Measurements from ENCODE around the gene PCSK5. TPM values are rescaled to one million over a fixed set of nuclear protein-coding genes. Genes with fewer than 3 reads are reported as not detected.

The PCSK5 gene
- total RNA-seq, 2 donors from 2014 or later: 2.4 to 32.2 TPM

GRCh38 chr9:76390656-76391055 lies 500.2 kb downstream of the PCSK5 start:
- no peak for DNase-seq (ENCODE audit: low spot score)
- intact Hi-C loops (cut with DNase I): loop anchor here (10.0 kb wide), 1 partner anchor 496 kb away; the partner anchor contains the start of gene PCSK5
- no peaks in the 10 kb centered on the region for H3K27me3 ChIP-seq (replicated peaks; ENCODE audit: insufficient read depth)
- H3K4me1 ChIP-seq (replicated peaks): no peaks in the 10 kb centered on the region
- no peak overlapping the region for H3K27ac ChIP-seq
- no peaks in the 10 kb centered on the region for H3K9me3 ChIP-seq
- no peaks in the 10 kb centered on the region for H3K36me3 ChIP-seq
- WGBS: 67% methylated on average over 1 of the region's 1 CpG
- no peak for TF ChIP-seq POLR2A (IDR thresholded peaks at IDR 0.05)
- TF ChIP-seq CTCF (IDR thresholded peaks at IDR 0.05): no peak
- no peak for TF ChIP-seq POLR2AphosphoS5 (IDR thresholded peaks at IDR 0.05)
- H3K4me3 ChIP-seq: no peak overlapping the region

GRCh38 chr9:76394195-76394959 lies 503.9 kb downstream of the PCSK5 start, which contains the start of gene RFK:
TSS of gene RFK (minus strand) at chr9:76394426. CDS start at chr9:76394171, 255 bp downstream.
- peak within 1 kb of the TSS; percentile 65 to 72 for H3K4me3 ChIP-seq
- H3K4me1 ChIP-seq (replicated peaks): no peaks in the 10 kb centered on the region
- no peaks in the 10 kb centered on the region for H3K9me3 ChIP-seq
- H3K27ac ChIP-seq: peak within 1 kb of the TSS; percentile 85 to 93
- under 1% methylated on average over 72 of the region's 81 CpGs for WGBS
- intact Hi-C loops (cut with DNase I): loop anchor here (10.0 kb wide), 1 partner anchor 500 kb away; the partner anchor contains the start of gene PCSK5
- TF ChIP-seq POLR2AphosphoS5 (IDR thresholded peaks at IDR 0.05) (peak; percentile 50), POLR2A (IDR thresholded peaks at IDR 0.05) (peak; percentile 52), CTCF (IDR thresholded peaks at IDR 0.05) (peak; percentile 10 to 72 (median 70))
- H3K36me3 ChIP-seq: no peaks in the 10 kb centered on the region
- no peaks in the 10 kb centered on the region for H3K27me3 ChIP-seq (replicated peaks; ENCODE audit: insufficient read depth)
- peak; percentile 92 for DNase-seq (ENCODE audit: low spot score)

GRCh38 chr9:76394960-76395252 lies 504.4 kb downstream of the PCSK5 start:
- no peaks in the 10 kb centered on the region for H3K36me3 ChIP-seq
- H3K4me1 ChIP-seq (replicated peaks): no peaks in the 10 kb centered on the region
- H3K9me3 ChIP-seq: no peaks in the 10 kb centered on the region
- WGBS: under 1% methylated on average over 11 of the region's 11 CpGs
- TF ChIP-seq POLR2AphosphoS5 (IDR thresholded peaks at IDR 0.05): no peak
- peak in 1 of 4 experiments; percentile 2 for TF ChIP-seq CTCF (IDR thresholded peaks at IDR 0.05)
- no peak for TF ChIP-seq POLR2A (IDR thresholded peaks at IDR 0.05)
- intact Hi-C loops (cut with DNase I): loop anchor here (10.0 kb wide), 1 partner anchor 500 kb away; the partner anchor contains the start of gene PCSK5
- no peaks in the 10 kb centered on the region for H3K27me3 ChIP-seq (replicated peaks; ENCODE audit: insufficient read depth)
- DNase-seq (ENCODE audit: low spot score): peak; percentile 43
- H3K4me3 ChIP-seq: peak overlapping the region; percentile 65 to 72
- peak overlapping the region; percentile 85 to 93 for H3K27ac ChIP-seq

- Histone ChIP-seq H3K27ac (peak overlapping the region; percentile 85 to 93), H3K4me3 (no peak overlapping the region), H3K4me1 (replicated peaks) (no peaks in the 10 kb centered on the region), H3K9me3 (no peaks in the 10 kb centered on the region), H3K36me3 (no peaks in the 10 kb centered on the region), H3K27me3 (replicated peaks; ENCODE audit: insufficient read depth) (no peaks in the 10 kb centered on the region)
- WGBS: 83% methylated on average over 10 of the region's 10 CpGs
- intact Hi-C loops (cut with DNase I): loop anchor here (10.0 kb wide), 1 partner anchor 501 kb away; the partner anchor contains the start of gene PCSK5
- no peak for TF ChIP-seq CTCF (IDR thresholded peaks at IDR 0.05)
- no peak for TF ChIP-seq POLR2A (IDR thresholded peaks at IDR 0.05)
- TF ChIP-seq POLR2AphosphoS5 (IDR thresholded peaks at IDR 0.05): no peak
- DNase-seq (ENCODE audit: low spot score): no peak
These were observed 504.9 kb downstream of the PCSK5 start for GRCh38 chr9:76395381-76395780.

Data from prostate gland (tissue), 2 donors.